Neural crest cell (in vitro differentiated cells): Measurements from ENCODE around the gene ANKRD62. TPM values are rescaled to one million over a fixed set of nuclear protein-coding genes. Genes with fewer than 3 reads are reported as not detected.

Source experiments
- DNase-seq: peaks from one replicate; pipeline ENCODE4 v3.0.0; 2021; ENCODE audit warnings: low read depth, mixed read lengths, low spot score
- H3K27ac Mint-ChIP-seq: one replicate; pipeline ENCODE4 v1.8.0; 2021; ENCODE audit warnings: mild to moderate bottlenecking, mixed read lengths; ENCODE audit not compliant: unreplicated experiment
- H3K27me3 Mint-ChIP-seq: 2 replicates; pipeline ENCODE4 v1.8.0; 2021; ENCODE audit warnings: low read depth, mild to moderate bottlenecking, mixed read lengths
- H3K36me3 Mint-ChIP-seq: 2 replicates; pipeline ENCODE4 v1.8.0; 2021; ENCODE audit warnings: low read depth, mild to moderate bottlenecking, mixed read lengths
- H3K4me1 Mint-ChIP-seq: 2 replicates; pipeline ENCODE4 v1.8.0; 2021; ENCODE audit warnings: mixed read lengths
- H3K4me3 Mint-ChIP-seq: one replicate; pipeline ENCODE4 v1.8.0; 2021; ENCODE audit warnings: mild to moderate bottlenecking, mixed read lengths
- H3K9me3 Mint-ChIP-seq: 2 replicates; pipeline ENCODE4 v1.8.0; 2021; ENCODE audit warnings: mixed read lengths
- CTCF ChIP-seq: fragments of 200-600 bp; sonication (generic); conservative IDR thresholded peaks from 2 replicates; pipeline ENCODE4 v1.5.0; 2021; ENCODE audit warnings: antibody characterized with exemption, mild to moderate bottlenecking
- total RNA-seq: library from RNA; stranded (reverse); gene quantifications from 2 replicates; pipeline ENCODE4 v1.2.1, GENCODE V29; 2021

The ANKRD62 gene
- total RNA-seq, 1 donor from 2014 or later = not detected

DNA sequence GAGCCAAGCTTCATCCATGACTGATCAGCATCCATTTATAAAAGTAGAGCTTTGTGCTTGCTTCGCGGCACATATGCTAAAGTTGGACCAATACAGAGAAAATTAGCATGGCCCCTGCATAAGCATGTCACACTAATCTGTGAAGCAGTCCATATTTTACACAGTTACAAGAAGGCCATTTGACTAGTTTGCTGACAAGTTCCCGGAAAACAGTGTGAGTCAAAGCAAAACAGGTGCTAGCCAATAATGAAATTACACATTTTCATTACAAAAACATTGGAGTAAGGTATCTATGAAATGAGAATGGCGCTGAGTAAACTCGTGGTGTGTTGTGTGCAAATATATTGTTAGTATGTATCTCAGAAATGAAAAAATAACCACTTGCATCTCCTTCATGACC, 4.7 kb downstream of the ANKRD62 start:
- Mint-ChIP-seq H3K36me3 (no peaks in the 10 kb centered on the region), H3K27me3 (peaks cover 18% of the 10 kb centered on the region), H3K9me3 (no peaks in the 10 kb centered on the region), H3K4me3 (no peak overlapping the region), H3K4me1 (no peaks in the 10 kb centered on the region), H3K27ac (no peak overlapping the region)
- TF ChIP-seq CTCF = no peak
- no peak for DNase-seq

- H3K27ac Mint-ChIP-seq = no peak overlapping the region
- H3K36me3 Mint-ChIP-seq = no peaks in the 10 kb centered on the region
- H3K27me3 Mint-ChIP-seq = peaks cover 18% of the 10 kb centered on the region
- TF ChIP-seq CTCF = no peak
- H3K4me1 Mint-ChIP-seq = no peaks in the 10 kb centered on the region
- no peak for DNase-seq
- no peaks in the 10 kb centered on the region for H3K9me3 Mint-ChIP-seq
- no peak overlapping the region for H3K4me3 Mint-ChIP-seq
These were observed 5.5 kb downstream of the ANKRD62 start for GRCh38 chr18:12099160-12099559.

DNA sequence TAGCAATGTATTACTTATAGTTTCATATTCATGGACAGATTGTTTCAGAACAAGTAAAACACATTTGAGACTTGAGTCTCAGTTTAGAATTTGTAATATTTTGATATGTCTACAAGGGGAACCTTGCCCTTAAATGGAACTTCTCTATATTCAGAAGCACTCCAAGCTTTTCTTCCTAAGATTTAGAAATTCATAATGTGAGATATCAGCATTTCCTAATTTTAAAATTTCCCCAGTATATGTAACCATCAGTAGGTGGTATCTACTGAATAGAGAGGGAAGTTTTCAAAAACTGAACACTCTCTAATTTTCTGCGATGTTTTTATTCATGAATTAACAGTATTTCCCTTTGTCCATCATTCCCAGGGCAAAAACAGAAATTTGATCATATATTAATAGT, 7.6 kb downstream of the ANKRD62 start:
- TF ChIP-seq CTCF = no peak

DNA sequence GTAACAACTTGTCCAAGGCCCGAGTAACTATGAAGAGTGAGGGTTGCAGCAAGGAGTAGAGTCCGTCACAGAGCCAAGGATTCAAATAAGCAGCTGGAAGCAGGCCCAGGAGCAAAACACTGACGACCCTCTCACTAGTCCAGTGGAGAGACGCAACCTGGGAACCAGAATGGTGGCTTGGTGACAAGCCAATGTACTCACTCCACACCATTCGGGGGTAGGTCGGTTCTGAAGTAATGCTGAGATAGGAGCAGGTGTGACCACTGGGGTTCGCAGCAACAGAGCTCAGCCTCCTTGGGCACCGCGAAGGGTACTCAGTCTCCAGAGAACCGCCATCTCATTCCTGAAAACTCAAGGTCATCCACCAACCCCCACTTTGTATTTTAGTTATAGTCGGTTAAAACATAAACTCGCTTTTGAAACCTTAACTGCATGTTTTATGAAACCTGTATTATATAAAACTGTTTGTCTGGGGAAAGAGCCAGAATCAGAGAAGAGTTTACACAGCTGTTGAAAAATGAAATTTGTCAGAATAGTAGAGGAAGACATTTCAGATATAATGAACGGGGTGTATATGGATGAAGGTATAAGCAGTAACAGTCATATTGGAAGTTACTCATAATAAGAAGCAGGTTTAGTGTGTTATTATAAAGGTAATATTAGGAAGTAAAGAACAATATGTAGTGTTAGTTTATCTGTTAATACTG, 8.6 kb downstream of the ANKRD62 start:
- Mint-ChIP-seq H3K4me1 (no peaks in the 10 kb centered on the region), H3K36me3 (no peaks in the 10 kb centered on the region), H3K4me3 (no peak overlapping the region), H3K9me3 (no peaks in the 10 kb centered on the region), H3K27me3 (peaks cover 33% of the 10 kb centered on the region), H3K27ac (no peak overlapping the region)
- no peak for TF ChIP-seq CTCF
- DNase-seq = no peak

More for the DNA sequence above, 7.6 kb downstream of the ANKRD62 start:
- H3K4me3 Mint-ChIP-seq = no peak overlapping the region
- H3K27ac Mint-ChIP-seq = no peak overlapping the region
- H3K4me1 Mint-ChIP-seq = no peaks in the 10 kb centered on the region
- H3K27me3 Mint-ChIP-seq = peaks cover 27% of the 10 kb centered on the region
- no peak for DNase-seq
- H3K36me3 Mint-ChIP-seq = no peaks in the 10 kb centered on the region
- H3K9me3 Mint-ChIP-seq = no peaks in the 10 kb centered on the region

DNA sequence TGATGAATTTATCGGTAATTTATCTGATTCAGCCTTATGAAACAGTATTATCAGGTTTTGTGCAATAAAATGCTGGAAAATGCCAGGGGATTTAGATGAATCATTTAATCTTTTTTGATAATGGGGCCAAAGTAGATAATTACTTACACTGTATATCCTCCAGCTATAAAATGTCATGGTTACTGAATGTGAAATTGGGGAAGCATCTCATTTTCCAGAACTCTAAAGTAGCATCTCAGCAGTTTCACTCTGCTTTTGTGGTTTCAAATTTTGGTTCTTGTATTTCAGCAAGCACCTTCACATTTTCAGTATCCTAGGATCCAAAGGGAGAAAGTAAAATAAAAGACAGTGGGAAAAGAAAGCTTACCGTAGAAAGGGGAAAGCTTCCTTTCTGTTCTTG, 12.8 kb downstream of the ANKRD62 start:
- Mint-ChIP-seq H3K27me3 (peaks cover 33% of the 10 kb centered on the region), H3K36me3 (no peaks in the 10 kb centered on the region), H3K9me3 (peaks cover 1% of the 10 kb centered on the region), H3K27ac (no peak overlapping the region), H3K4me1 (no peaks in the 10 kb centered on the region), H3K4me3 (no peak overlapping the region)
- DNase-seq = no peak
- no peak for TF ChIP-seq CTCF
